GM12801 (cell line): Measurements from ENCODE around the gene GPATCH1.

Experiments used
- CTCF ChIP-seq: IDR thresholded peaks from one replicate; pipeline ENCODE4 v1.5.1; 2011; ENCODE audit warnings: control low read depth; ENCODE audit not compliant: insufficient read length; ENCODE audit errors: extremely low read depth

GPATCH1 gene

DNA sequence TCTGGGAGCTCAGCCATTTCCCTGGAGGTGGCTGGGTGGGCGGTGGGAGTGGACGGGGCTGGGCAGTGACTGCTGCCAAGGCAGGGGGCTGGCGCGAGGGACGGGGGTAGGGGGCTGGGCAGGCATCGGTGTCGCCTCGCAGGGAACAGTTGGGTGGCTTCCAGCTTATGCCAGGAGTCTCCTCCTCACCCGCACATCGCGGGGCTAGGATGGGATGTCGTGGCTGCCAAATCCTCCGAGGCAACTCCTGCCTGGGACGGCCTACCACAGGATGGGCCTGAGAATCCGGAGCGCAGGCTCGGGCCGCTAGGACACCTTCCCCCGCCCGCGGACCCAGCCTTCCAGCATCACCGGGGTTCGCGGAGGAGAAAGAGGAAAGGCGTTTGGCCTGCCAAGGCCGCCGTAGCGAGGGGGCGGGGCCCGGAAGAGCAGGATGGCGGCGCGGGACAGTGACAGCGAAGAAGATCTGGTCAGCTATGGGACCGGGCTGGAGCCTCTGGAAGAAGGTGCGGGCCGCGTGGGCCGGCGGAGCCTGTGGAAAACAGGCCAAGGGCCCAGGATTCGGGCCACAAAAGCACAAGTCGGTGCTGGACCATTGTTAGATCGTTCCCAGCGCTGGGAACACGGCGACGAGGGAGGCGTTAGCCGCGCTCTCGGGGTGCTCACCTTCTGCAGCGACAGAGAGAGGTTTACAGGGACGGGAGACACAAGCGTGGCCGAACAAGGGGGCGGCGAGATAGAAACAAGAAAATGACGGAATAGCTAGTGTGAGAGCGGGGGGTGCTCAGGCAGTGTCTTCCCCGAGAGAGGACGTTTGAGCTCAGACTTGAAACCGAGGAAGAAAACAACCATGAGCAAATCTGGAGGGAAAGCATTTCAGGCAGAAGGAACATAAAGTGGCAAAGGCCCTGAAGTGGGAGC lies at the start of gene GPATCH1:
Gene GPATCH1, plus strand, starts transcription at position 421 of the 921 bp plus-strand sequence. Its CDS starts 13 bp downstream, at position 434.
- no peak for TF ChIP-seq CTCF

- no peak for TF ChIP-seq CTCF
Measured at GRCh38 chr19:33032218-33032781, 48.7 kb upstream of the GPATCH1 start.

- TF ChIP-seq CTCF = no peak
Measured at GRCh38 chr19:33035461-33035860, 45.5 kb upstream of the GPATCH1 start.

- TF ChIP-seq CTCF = no peak
Measured at GRCh38 chr19:33039108-33039599, 41.8 kb upstream of the GPATCH1 start.

DNA sequence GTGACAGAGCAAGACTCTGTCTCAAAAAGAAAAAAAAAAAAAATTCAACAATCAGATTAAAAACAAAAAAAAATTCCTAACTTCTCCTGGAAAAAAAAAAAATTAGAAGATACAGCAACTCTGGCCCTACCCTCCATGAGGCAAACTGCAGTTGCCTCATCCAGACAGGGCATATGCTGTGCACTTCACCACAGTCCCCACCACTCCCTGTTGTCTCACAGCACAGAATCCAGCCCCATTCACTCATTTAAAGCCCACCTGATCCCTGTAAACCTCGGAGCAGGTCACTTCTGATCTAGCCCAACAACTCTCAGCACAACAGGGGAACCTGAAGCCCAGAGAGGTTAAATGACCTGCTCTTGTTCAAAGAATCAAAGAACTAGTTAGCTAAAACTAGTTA lies 41.2 kb upstream of the GPATCH1 start:
- no peak for TF ChIP-seq CTCF

DNA sequence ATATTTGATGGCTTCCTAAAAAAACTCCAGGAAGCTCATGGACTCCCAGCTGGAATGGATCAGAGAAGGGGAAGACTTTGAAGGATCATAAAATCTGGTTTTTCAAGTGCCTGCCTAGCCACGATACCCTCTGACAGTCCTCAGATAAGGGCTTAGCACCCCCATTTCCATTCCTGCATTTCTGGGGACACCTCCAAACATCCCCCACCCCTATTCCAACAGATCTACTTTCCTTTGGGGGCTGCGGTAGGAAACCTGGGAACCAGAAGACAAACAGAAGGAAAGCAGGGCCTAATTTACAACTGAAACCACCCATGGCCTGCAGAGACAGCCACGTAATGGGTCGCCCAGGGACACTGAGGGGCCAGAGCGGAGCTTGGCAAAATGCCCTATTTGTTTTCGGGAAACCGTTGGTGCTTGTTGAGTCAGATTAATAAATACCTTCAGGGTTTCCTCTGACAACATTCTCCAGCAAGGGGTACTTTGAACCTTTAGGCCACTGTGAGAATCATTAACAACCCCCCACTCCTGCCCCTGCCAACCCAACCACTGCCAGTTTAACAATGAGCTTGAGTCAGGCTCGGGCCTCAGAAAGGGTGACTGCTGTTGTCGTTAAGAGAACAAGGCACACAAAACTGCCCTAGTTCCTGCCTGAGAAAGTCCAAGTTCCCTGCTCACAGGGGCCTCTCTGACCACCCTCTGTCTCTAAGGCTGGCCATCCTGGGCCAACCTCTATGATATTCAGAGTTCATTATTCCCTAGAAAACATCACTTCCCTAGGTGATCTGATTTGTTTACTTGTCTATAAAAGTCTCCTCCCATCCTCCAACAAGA lies 39.8 kb upstream of the GPATCH1 start:
- no peak for TF ChIP-seq CTCF

GRCh38 chr19:33047422-33047821 lies 33.6 kb upstream of the GPATCH1 start:
- no peak for TF ChIP-seq CTCF
